ENCODE measurements around the gene EPSTI1.

- no peak for TF ChIP-seq CTCF (IDR thresholded peaks at IDR 0.05; ENCODE audit: insufficient read depth, low read depth, low read length)
- no peak for TF ChIP-seq EZH2 (IDR thresholded peaks at IDR 0.05; ENCODE audit: insufficient read depth, low read length)
These were observed 67.7 kb downstream of the EPSTI1 start for GRCh38 chr13:42924344-42924743.
